ENCODE measurements around the gene MRTFA.
"Not testable (repeated sequence)": the region's sequence is repeated elsewhere in the genome, so short reads cannot be mapped to it uniquely, and the experiment has no call there.

The MRTFA gene

DNA sequence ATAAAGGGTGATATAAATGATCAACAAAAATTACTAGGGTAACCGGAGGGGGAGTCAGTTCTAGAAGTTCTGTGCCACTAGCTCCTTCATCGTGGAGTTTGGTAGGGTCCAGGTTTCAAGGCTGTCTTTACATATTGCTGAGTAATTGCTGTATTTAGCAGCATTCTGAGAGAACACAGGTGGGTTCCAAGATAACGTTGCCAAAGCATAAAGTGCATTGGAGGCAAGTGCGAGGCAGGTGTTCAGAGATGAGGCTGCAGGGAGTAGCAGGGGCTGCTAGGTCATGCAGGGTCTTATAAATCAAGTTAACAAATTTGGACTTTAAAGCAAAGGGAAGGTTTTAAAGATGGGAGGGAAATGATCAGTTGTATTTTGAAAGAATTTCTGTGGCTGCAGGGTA lies 248.3 kb downstream of the MRTFA start:
- Mint-ChIP-seq H3K4me3 (no peak overlapping the region), H3K4me1 (ENCODE audit: low read depth) (peaks cover 35% of the 10 kb centered on the region), H3K9me3 (no peaks in the 10 kb centered on the region), H3K27me3 (ENCODE audit: low read depth) (no peaks in the 10 kb centered on the region), H3K27ac (no peak overlapping the region), H3K36me3 (ENCODE audit: low read depth) (peaks cover 19% of the 10 kb centered on the region)

DNA sequence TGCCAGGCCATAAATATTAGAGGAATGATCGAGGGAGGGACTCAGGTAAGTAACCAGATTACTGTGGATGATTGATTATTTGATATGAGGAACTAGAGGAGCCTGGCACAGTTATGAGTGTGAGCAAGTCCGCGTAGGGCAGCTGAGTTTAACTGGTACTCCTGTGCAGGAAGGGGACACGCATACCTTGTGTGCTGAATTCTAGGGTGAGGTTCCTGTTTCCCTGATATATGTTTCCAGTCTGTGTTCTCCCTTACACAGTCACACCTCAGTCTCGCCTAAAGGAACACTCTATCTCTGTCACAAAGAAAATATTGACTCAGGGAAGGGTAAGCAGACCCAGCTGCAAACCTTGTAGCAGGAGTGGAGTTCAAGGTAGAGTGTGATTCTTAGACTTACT lies 248.8 kb downstream of the MRTFA start:
- Mint-ChIP-seq H3K36me3 (ENCODE audit: low read depth) (peaks cover 19% of the 10 kb centered on the region), H3K27me3 (ENCODE audit: low read depth) (no peaks in the 10 kb centered on the region), H3K27ac (peak overlapping the region; percentile 13), H3K9me3 (no peaks in the 10 kb centered on the region), H3K4me1 (ENCODE audit: low read depth) (peaks cover 39% of the 10 kb centered on the region), H3K4me3 (no peak overlapping the region)

DNA sequence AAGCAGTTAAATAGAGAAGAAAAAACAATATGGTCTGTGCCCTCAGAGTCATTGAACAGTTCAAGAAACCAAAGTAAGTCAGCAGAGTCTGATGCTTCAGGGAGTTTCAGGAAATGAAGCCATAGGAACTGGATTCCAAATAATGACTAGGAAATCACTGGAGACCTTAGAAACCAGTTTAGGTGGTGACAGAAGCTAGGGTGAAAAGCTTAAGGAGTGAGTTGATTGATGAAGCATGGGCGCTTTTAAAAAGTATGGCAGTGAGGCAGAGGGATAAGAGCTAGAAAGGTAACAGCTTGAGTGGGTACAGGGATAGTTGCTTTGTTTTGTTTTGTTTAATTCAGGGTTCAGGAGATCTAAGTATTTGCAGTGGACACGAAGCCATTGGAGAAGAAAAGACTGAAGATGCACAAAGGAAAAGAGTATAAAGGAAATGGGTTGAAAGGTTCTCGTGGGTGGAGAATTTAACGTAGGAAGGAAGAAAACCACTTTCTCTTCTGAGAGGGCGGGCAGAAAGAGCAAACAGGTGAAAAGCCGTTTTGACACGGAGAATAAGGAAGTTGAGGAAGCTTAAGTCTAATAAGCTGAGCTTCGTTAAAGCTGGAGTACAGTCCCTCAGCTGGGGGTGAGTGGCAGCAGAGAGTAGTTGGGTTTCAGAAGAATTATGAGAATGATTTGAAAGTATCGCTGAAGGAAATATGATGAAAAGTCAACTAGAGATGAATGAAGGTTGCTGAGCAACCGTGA lies 251.3 kb downstream of the MRTFA start:
- peaks cover 19% of the 10 kb centered on the region for H3K36me3 Mint-ChIP-seq (ENCODE audit: low read depth)
- H3K27me3 Mint-ChIP-seq (ENCODE audit: low read depth), result no peaks in the 10 kb centered on the region
- peaks cover 43% of the 10 kb centered on the region for H3K4me1 Mint-ChIP-seq (ENCODE audit: low read depth)
- H3K27ac Mint-ChIP-seq, result peak overlapping the region; percentile 82
- H3K9me3 Mint-ChIP-seq, result no peaks in the 10 kb centered on the region
- H3K4me3 Mint-ChIP-seq, result peak overlapping the region; percentile 74

DNA sequence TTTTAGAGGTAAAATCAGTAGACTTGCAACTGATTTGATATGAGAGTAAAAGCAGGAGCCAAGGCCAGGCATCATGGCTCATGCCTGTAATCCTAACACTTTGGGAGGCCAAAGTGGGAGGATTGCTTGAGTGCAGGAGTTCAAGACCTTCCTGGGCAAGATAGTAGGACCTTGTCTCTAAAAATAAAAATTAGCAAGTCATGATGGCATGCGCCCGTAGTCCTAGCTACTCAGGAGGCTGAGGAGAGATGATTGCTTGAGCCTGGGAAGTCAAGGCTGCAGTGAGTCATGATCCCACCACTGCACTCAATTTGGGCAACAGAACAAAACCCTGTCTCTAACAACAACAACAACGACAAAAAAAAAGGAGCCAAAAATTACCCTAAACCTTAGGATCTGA lies 252.6 kb downstream of the MRTFA start:
- Mint-ChIP-seq H3K27me3 (ENCODE audit: low read depth) (no peaks in the 10 kb centered on the region), H3K27ac (no peak overlapping the region), H3K36me3 (ENCODE audit: low read depth) (peaks cover 21% of the 10 kb centered on the region), H3K4me3 (no peak overlapping the region), H3K9me3 (no peaks in the 10 kb centered on the region), H3K4me1 (ENCODE audit: low read depth) (peaks cover 44% of the 10 kb centered on the region)

DNA sequence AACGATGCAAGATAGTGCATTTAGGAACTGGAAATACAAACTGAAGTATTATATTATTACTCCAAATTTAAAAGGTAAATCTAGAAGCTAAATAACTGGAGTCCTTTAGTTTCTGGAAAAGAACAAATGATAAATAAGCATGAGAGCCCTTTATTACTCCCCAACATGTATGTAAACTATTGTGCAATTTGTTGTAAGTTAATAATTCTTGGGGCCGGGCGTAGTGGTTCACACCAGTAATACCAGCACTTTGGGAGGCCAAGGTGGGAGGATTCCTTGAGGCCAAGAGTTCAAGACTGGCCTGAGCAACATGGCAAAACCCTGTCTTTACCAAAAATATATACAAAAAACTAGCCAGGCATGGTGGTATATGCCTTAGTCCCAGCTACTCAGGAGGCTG lies 255.1 kb downstream of the MRTFA start:
- Mint-ChIP-seq H3K36me3 (ENCODE audit: low read depth) (peaks cover 14% of the 10 kb centered on the region), H3K27me3 (ENCODE audit: low read depth) (no peaks in the 10 kb centered on the region), H3K27ac (no peak overlapping the region), H3K9me3 (no peaks in the 10 kb centered on the region), H3K4me3 (no peak overlapping the region), H3K4me1 (ENCODE audit: low read depth) (peaks cover 34% of the 10 kb centered on the region)

DNA sequence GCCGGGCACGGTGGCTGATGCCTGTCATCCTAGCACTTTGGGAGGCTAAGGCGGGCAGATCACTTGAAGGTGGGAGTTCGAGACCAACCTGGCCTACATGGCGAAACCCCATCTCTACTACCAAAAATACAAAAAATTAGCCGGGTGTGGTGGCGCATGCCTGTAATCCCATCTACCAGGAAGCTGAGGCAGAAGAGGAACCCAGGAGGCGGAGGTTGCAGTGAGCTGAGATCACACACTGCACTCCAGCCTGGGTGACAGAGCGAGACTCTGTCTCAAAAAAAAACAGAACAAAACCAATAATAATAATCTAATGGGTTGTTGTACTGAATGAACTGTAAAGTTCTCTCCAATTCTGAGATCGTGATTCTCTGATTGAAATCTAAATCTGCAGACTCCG lies 258.1 kb downstream of the MRTFA start:
- H3K27me3 Mint-ChIP-seq (ENCODE audit: low read depth); H3K9me3 Mint-ChIP-seq; H3K4me3 Mint-ChIP-seq; H3K27ac Mint-ChIP-seq: not testable (repeated sequence)
- Mint-ChIP-seq H3K36me3 (ENCODE audit: low read depth) (peaks cover 21% of the 10 kb centered on the region), H3K4me1 (ENCODE audit: low read depth) (peaks cover 17% of the 10 kb centered on the region)

DNA sequence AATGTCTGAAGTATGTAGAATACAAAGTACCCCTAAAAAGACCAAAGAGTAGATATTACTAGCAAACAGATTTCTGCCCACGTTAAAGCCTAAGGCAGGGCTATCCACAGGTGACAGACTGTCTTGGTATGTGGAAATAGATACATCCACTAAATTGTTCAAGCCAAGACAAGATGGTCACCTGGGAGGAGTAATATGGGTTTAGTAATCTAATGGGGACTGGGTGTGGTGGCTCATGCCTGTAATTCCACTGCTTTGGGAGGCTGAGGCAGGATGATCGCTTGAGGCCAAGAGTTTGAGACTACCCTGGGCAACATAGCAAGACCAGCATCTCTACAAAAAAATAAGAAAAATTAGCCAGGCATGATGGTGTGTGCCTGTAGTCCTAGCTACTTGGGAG lies 258.6 kb downstream of the MRTFA start:
- Mint-ChIP-seq H3K4me1 (ENCODE audit: low read depth) (peaks cover 16% of the 10 kb centered on the region), H3K27ac (no peak overlapping the region), H3K4me3 (no peak overlapping the region), H3K27me3 (ENCODE audit: low read depth) (no peaks in the 10 kb centered on the region), H3K9me3 (no peaks in the 10 kb centered on the region), H3K36me3 (ENCODE audit: low read depth) (peaks cover 26% of the 10 kb centered on the region)

DNA sequence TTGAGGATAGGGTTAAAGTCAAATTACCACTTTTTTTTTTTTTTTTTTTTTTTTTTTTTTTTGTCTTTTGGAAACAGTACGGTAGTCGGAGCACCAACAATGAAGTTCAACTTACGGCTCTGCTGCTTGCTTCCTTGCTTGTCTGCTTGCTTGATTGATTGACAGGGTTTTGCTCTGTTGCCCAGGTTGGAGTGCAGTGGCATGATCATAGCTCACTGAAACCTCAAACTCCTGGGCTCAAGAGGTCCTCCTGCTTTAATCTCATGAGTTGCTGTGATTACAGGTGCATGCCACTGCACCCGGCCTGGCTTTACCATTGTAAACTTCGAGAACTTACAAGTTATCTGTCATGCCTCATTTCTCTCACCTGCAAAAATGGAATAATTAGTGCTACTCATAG lies 260.4 kb downstream of the MRTFA start:
- Mint-ChIP-seq H3K27me3 (ENCODE audit: low read depth) (no peaks in the 10 kb centered on the region), H3K9me3 (no peaks in the 10 kb centered on the region), H3K4me1 (ENCODE audit: low read depth) (peaks cover 9% of the 10 kb centered on the region), H3K27ac (no peak overlapping the region), H3K36me3 (ENCODE audit: low read depth) (peaks cover 20% of the 10 kb centered on the region), H3K4me3 (no peak overlapping the region)

DNA sequence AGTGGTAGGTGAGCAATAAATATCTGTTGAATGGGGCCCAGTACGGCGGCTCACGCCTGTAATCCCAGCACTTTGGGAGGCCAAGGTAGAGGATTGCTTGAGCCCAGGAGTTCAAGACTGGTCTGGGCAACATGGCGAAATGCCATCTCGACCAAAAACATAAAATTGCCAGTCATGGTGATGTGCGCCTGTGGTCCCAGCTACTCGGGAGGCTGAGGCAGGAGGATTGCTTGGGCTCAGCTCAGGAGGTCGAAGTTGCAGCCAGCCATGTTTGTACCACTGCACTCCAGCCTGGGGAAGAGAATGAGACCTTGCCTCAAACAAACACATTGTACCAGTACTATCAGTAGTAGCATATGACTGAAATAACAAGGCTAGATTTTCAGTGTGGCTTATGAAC lies 262.0 kb downstream of the MRTFA start:
- Mint-ChIP-seq H3K4me1 (ENCODE audit: low read depth) (peaks cover 15% of the 10 kb centered on the region), H3K27me3 (ENCODE audit: low read depth) (no peaks in the 10 kb centered on the region), H3K27ac (no peak overlapping the region), H3K4me3 (no peak overlapping the region), H3K9me3 (no peaks in the 10 kb centered on the region), H3K36me3 (ENCODE audit: low read depth) (peaks cover 20% of the 10 kb centered on the region)

DNA sequence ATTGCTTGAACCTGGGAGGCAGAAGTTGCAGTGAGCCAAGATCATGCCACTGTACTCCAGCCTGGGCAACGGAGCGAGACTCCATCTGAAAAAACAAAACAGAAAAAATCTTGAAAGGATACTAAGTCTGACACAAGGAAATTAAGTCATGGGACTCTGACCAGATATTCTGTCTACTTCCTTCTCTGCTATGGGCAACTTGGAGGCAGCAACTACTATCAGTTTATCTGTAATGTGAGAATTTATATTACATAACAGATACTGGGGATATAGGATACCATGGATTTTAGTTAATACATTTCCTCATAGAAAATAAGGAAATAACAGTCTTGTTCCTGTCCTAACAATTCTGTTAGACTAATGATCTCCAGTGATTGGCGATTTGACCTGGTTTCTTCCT lies 267.7 kb downstream of the MRTFA start:
- Mint-ChIP-seq H3K27me3 (ENCODE audit: low read depth) (no peaks in the 10 kb centered on the region), H3K4me1 (ENCODE audit: low read depth) (peaks cover 17% of the 10 kb centered on the region), H3K27ac (no peak overlapping the region), H3K9me3 (no peaks in the 10 kb centered on the region), H3K36me3 (ENCODE audit: low read depth) (peaks cover 44% of the 10 kb centered on the region), H3K4me3 (no peak overlapping the region)

DNA sequence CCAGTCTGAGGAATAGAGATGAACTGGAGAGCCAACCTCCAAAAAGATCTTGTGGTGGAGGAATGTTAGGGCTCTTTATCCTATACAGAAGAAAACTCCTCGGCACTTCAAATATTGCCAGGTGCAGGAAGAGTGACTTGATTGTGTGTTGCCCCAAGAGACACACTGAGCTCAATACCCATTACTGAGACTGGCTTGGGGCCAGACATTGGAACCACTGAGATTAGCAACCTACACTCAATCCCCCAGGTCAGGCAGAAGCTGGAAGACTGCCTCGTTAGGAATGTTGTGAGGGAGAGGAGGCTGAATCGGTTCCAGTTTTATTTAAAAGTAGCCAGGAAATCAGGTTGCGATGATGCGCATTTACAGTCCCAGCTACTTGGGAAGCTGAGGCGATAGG lies 268.5 kb downstream of the MRTFA start:
- Mint-ChIP-seq H3K27me3 (ENCODE audit: low read depth) (no peaks in the 10 kb centered on the region), H3K4me1 (ENCODE audit: low read depth) (peaks cover 13% of the 10 kb centered on the region), H3K4me3 (no peak overlapping the region), H3K27ac (no peak overlapping the region), H3K36me3 (ENCODE audit: low read depth) (peaks cover 44% of the 10 kb centered on the region), H3K9me3 (no peaks in the 10 kb centered on the region)

DNA sequence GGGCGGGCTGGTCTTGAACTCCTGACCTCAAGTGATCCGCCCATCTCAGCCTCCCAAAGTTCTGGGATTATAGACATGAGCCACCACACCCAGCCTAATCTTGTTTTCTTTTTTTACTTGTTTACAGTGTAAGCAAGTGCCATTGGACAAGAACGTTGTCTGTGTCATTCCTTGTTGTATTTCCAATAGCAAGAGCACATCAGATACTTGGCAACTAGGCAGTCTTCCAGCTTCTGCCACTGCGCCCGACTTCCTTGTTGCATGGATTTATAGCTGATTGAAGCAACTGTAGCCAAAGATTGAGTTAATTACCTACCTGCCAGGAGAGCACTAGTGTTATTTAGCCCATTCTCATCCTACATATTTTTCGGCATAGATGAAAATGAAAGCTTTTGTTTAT lies 269.2 kb downstream of the MRTFA start:
- H3K36me3 Mint-ChIP-seq (ENCODE audit: low read depth), result peaks cover 49% of the 10 kb centered on the region
- H3K9me3 Mint-ChIP-seq, result no peaks in the 10 kb centered on the region
- H3K27ac Mint-ChIP-seq, result no peak overlapping the region
- H3K4me1 Mint-ChIP-seq (ENCODE audit: low read depth), result peaks cover 13% of the 10 kb centered on the region
- H3K4me3 Mint-ChIP-seq, result no peak overlapping the region
- H3K27me3 Mint-ChIP-seq (ENCODE audit: low read depth), result no peaks in the 10 kb centered on the region

DNA sequence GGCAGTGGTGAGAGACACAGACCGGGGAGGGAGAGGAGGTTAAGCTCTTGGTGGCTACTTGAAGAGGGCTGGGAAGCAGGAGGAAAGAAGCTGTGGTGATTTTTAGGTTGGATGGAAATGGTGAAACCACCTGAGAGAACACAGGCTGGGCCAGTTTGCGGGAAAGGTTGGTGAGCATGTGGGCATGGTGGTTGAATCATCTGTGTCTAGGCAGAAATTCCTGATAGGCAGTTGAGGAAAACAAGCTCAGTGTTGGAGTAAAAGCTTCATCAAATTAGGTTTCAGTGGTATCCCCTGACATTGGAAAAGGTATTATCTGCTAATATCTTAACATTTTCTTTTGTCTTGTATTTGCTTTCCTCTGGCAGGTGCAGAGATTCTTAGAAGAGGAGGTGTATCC lies 270.5 kb downstream of the MRTFA start:
- Mint-ChIP-seq H3K4me3 (no peak overlapping the region), H3K27ac (peak overlapping the region; percentile 4), H3K36me3 (ENCODE audit: low read depth) (peaks cover 61% of the 10 kb centered on the region), H3K27me3 (ENCODE audit: low read depth) (no peaks in the 10 kb centered on the region), H3K9me3 (no peaks in the 10 kb centered on the region), H3K4me1 (ENCODE audit: low read depth) (peaks cover 8% of the 10 kb centered on the region)

DNA sequence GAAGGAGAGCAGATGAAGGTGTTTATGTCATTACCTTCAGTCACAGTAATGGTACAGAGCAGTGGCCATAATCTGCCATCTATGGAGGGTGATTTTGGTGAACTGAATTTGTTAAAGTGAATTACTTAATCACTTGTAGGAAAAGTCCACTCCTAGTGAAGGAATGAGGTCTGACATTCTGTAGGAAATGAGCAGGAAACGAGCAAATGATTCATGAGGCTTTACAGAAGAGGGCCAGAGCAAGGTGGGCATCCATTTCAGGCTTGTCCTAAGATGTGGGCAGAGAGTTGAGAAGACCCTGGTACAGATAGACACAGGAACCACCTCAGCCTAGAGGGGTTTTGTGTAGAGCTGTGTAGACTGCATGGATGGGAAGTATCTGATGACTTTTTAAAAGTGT lies 272.1 kb downstream of the MRTFA start:
- no peaks in the 10 kb centered on the region for H3K27me3 Mint-ChIP-seq (ENCODE audit: low read depth)
- peaks cover 4% of the 10 kb centered on the region for H3K4me1 Mint-ChIP-seq (ENCODE audit: low read depth)
- no peak overlapping the region for H3K4me3 Mint-ChIP-seq
- H3K36me3 Mint-ChIP-seq (ENCODE audit: low read depth), result peaks cover 73% of the 10 kb centered on the region
- H3K9me3 Mint-ChIP-seq, result no peaks in the 10 kb centered on the region
- no peak overlapping the region for H3K27ac Mint-ChIP-seq

DNA sequence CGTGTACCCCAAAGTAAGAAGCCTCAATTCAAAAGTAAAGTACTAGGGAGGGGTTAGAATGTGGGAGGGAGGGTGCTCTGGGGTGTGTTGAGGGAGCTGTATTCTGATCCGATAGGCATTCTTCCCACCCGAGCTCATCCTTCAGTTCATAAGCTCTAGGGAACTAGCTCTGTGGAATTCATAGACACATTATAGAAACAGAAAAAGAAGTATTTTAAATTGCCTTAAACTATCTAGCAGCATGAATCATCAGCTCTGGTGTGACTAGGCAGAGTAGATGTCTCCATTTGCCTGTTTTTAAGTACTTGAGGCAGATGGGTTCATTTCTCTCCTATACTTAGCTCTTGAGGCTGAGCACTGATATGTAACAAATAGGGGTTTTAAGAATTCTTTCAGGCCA lies 273.5 kb downstream of the MRTFA start:
- Mint-ChIP-seq H3K27me3 (ENCODE audit: low read depth) (no peaks in the 10 kb centered on the region), H3K4me1 (ENCODE audit: low read depth) (peaks cover 4% of the 10 kb centered on the region), H3K9me3 (no peaks in the 10 kb centered on the region), H3K36me3 (ENCODE audit: low read depth) (peaks cover 78% of the 10 kb centered on the region), H3K4me3 (no peak overlapping the region), H3K27ac (no peak overlapping the region)

DNA sequence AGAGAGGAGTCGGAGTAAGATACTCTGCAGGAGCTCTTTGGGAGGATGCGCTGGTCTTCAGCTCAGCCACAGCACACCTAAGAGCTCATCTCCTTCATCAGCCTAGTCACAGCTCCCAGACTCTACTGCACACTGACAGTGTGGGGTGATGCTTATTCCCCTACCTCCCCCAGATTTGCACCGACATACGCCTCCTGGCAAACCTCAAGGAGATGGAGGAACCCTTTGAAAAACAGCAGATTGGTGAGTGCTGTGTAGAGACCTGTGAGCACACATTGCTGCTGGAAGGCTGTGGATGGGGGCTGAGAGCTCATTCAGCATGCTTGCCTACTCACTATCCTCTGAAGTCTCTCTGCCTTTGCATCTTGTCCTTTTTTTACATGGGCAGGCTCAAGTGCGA lies 275.4 kb downstream of the MRTFA start:
- H3K4me1 Mint-ChIP-seq (ENCODE audit: low read depth), result no peaks in the 10 kb centered on the region
- H3K9me3 Mint-ChIP-seq, result no peaks in the 10 kb centered on the region
- H3K27ac Mint-ChIP-seq, result no peak overlapping the region
- peaks cover 72% of the 10 kb centered on the region for H3K36me3 Mint-ChIP-seq (ENCODE audit: low read depth)
- H3K27me3 Mint-ChIP-seq (ENCODE audit: low read depth), result no peaks in the 10 kb centered on the region
- no peak overlapping the region for H3K4me3 Mint-ChIP-seq
